PC-3 (cell line): Measurements from ENCODE around the gene TBC1D24. TPM values are rescaled to one million over a fixed set of nuclear protein-coding genes. Genes with fewer than 3 reads are reported as not detected.

ENCODE experiments used
- ATAC-seq: fragments of 200-7000 bp; cut with Tn5 transposase; 2 replicates; pipeline ENCODE4 v1.9.1; 2020; ENCODE audit warnings: mild to moderate bottlenecking, moderate library complexity
- BruUV-seq: library from RNA; stranded (reverse); fragments of 400-500 nt; replicated peaks from 2 replicates; lab custom pipeline; 2021; lab: Mats Ljungman, UMichigan
- CTCF ChIA-PET: fragments of 300-600 bp; sonication (Branson Sonifier 250); formaldehyde crosslinking; loops from one replicate; lab custom pipeline; 2022; ENCODE audit warnings: antibody characterized with exemption; lab: Charles Lee
- POLR2A ChIA-PET: fragments of 300-600 bp; sonication (Branson Sonifier 250); formaldehyde crosslinking; loops from one replicate; lab custom pipeline; 2022; ENCODE audit warnings: antibody characterized with exemption; ENCODE audit not compliant: unreplicated experiment; lab: Charles Lee
- DNase-seq: peaks from one replicate; pipeline ENCODE4 v3.0.0-alpha.2; 2015
- H2AFZ ChIP-seq: fragments of 300-600 bp; sonication (generic); 2 replicates; pipeline ENCODE4 v1.6.0; 2016; ENCODE audit warnings: antibody characterized with exemption, low read length
- H3F3A ChIP-seq: fragments of 300-600 bp; sonication (generic); one replicate; pipeline ENCODE4 v1.6.0; 2017; ENCODE audit warnings: antibody characterized with exemption, low read length, control low read depth, mild to moderate bottlenecking; ENCODE audit not compliant: unreplicated experiment
- H3K27ac ChIP-seq: fragments of 300-600 bp; sonication (generic); 2 replicates; pipeline ENCODE4 v1.5.1; 2016; ENCODE audit warnings: mild to moderate bottlenecking, low read length
- H3K27me3 ChIP-seq: fragments of 300-600 bp; sonication (generic); 2 replicates; pipeline ENCODE4 v1.6.1; 2016; ENCODE audit warnings: low read length, mixed read lengths
- H3K36me3 ChIP-seq: fragments of 300-600 bp; sonication (generic); 2 replicates; pipeline ENCODE4 v1.6.1; 2016; ENCODE audit warnings: low read depth, mixed run types, low read length, mixed read lengths
- H3K4me1 ChIP-seq: fragments of 300-600 bp; sonication (generic); 2 replicates; pipeline ENCODE4 v1.5.1; 2016; ENCODE audit warnings: low read length; ENCODE audit not compliant: insufficient read depth
- H3K4me2 ChIP-seq: fragments of 300-600 bp; sonication (generic); 2 replicates; pipeline ENCODE4 v1.6.0; 2016; ENCODE audit warnings: low read length
- H3K4me3 ChIP-seq: fragments of 300-600 bp; sonication (generic); 2 replicates; pipeline ENCODE4 v1.5.1; 2016; ENCODE audit warnings: mild to moderate bottlenecking, low read length, mixed read lengths
- H3K79me2 ChIP-seq: fragments of 300-600 bp; sonication (generic); 2 replicates; pipeline ENCODE4 v1.6.1; 2017; ENCODE audit warnings: low read length, mixed read lengths
- H3K9ac ChIP-seq: fragments of 300-600 bp; sonication (generic); 2 replicates; pipeline ENCODE4 v1.6.0; 2016; ENCODE audit warnings: mild to moderate bottlenecking, low read length
- H3K9me2 ChIP-seq: fragments of 300-600 bp; sonication (generic); replicated peaks from 2 replicates; pipeline ENCODE4 v1.6.1; 2016; ENCODE audit warnings: mixed run types, low read length, mixed read lengths
- H3K9me3 ChIP-seq: fragments of 300-600 bp; sonication (generic); 2 replicates; pipeline ENCODE4 v1.6.1; 2016; ENCODE audit warnings: low read length, mixed read lengths
- H4K20me1 ChIP-seq: fragments of 300-600 bp; sonication (generic); 2 replicates; pipeline ENCODE4 v1.6.1; 2016; ENCODE audit warnings: low read length, mixed read lengths
- CTCF ChIP-seq: fragments of 300-600 bp; sonication (generic); conservative IDR thresholded peaks from 2 replicates; pipeline ENCODE4 v1.5.1; 2017; ENCODE audit warnings: antibody characterized with exemption, low read depth, mild to moderate bottlenecking, low read length
- EZH2 ChIP-seq: fragments of 300-600 bp; sonication (generic); IDR thresholded peaks from one replicate; pipeline ENCODE4 v1.6.1; 2017; ENCODE audit warnings: antibody characterized with exemption, mild to moderate bottlenecking, low read length; ENCODE audit not compliant: unreplicated experiment
- EZH2phosphoT487 ChIP-seq: fragments of 300-600 bp; sonication (generic); IDR thresholded peaks from 2 replicates; pipeline ENCODE4 v1.6.1; 2018; ENCODE audit warnings: mild to moderate bottlenecking, antibody characterized with exemption, low read length, borderline replicate concordance
- intact Hi-C: fragments of 100-400 bp; cut with micrococcal nuclease; formaldehyde crosslinking; loops from 2 replicates; pipeline ENCODE4 v1.9.0; 2023
- total RNA-seq: library from RNA; depleted of rRNA; stranded (reverse); fragments of >200 nt; gene quantifications from 2 replicates; pipeline ENCODE4 v1.2.3, GENCODE V29; 2014

The TBC1D24 gene
- total RNA-seq, 1 experiment from 2014 or later: 15.2 TPM

- intact Hi-C loops: no loop called here
- Histone ChIP-seq H3K4me1 (peaks cover 34% of the 10 kb centered on the region), H2AFZ (no peak overlapping the region), H3K27me3 (no peaks in the 10 kb centered on the region), H3K36me3 (no peaks in the 10 kb centered on the region), H3K9me2 (no peaks in the 10 kb centered on the region), H3K4me2 (no peak overlapping the region), H3K9ac (no peak overlapping the region), H4K20me1 (peaks cover 40% of the 10 kb centered on the region), H3K79me2 (peaks cover 74% of the 10 kb centered on the region), H3K27ac (no peak overlapping the region), H3K4me3 (no peak overlapping the region), H3K9me3 (no peaks in the 10 kb centered on the region), H3F3A (no peaks in the 10 kb centered on the region)
- DNase-seq (no peak), ATAC-seq (no peak)
- TF ChIP-seq CTCF: no peak
- BruUV-seq: no TSS peak
- ChIA-PET POLR2A (no interaction called here), CTCF (no interaction called here)
These were observed 43.2 kb downstream of the TBC1D24 start for GRCh38 chr16:2517954-2518605.

GRCh38 chr16:2518823-2519710 lies 44.1 kb downstream of the TBC1D24 start:
- Histone ChIP-seq H2AFZ (no peak overlapping the region), H3K9me3 (no peaks in the 10 kb centered on the region), H3K27ac (no peak overlapping the region), H3K4me1 (peaks cover 32% of the 10 kb centered on the region), H3F3A (no peaks in the 10 kb centered on the region), H3K4me3 (no peak overlapping the region), H3K79me2 (peaks cover 74% of the 10 kb centered on the region), H3K9ac (no peak overlapping the region), H3K36me3 (peaks cover 4% of the 10 kb centered on the region; the same call in 1 of the 2 replicates), H3K4me2 (peak overlapping the region; percentile 13; the same call in 1 of the 2 replicates), H3K27me3 (no peaks in the 10 kb centered on the region), H3K9me2 (no peaks in the 10 kb centered on the region), H4K20me1 (peaks cover 40% of the 10 kb centered on the region)
- POLR2A ChIA-PET: interaction anchor here (0.6 kb wide), 1 partner anchor 14 kb away, joined by 4 read pairs; no protein-coding TSS in a partner anchor
- no TSS peak for BruUV-seq
- intact Hi-C loops: no loop called here
- ATAC-seq (no peak), DNase-seq (no peak)
- CTCF ChIA-PET: no interaction called here
- TF ChIP-seq EZH2phosphoT487: no peak
- TF ChIP-seq CTCF: no peak
- TF ChIP-seq EZH2: no peak
